ENCODE measurements around the gene CENPVL3.
"Not testable (repeated sequence)": the region's sequence is repeated elsewhere in the genome, so short reads cannot be mapped to it uniquely, and the experiment has no call there.

CENPVL3 gene

GRCh38 chrX:51618241-51619155 lies at the start of gene CENPVL3:
CENPVL3 (minus strand) TSS chrX:51618912; CDS start chrX:51618873, 39 bp downstream.
- DNase-seq: peak; percentile 29

- DNase-seq: no peak
Observed at GRCh38 chrX:51665981-51666380, 47.3 kb upstream of the CENPVL3 start.

GRCh38 chrX:51643377-51643776 lies 24.7 kb upstream of the CENPVL3 start:
- no peak for DNase-seq

- DNase-seq: peak; percentile 73
Observed at GRCh38 chrX:51641421-51642021, 22.8 kb upstream of the CENPVL3 start.

GRCh38 chrX:51636511-51636910 lies 17.8 kb upstream of the CENPVL3 start:
- DNase-seq: not testable (repeated sequence)

- DNase-seq: peak; percentile 40
Observed at GRCh38 chrX:51614353-51615012, 4.2 kb downstream of the CENPVL3 start.

- DNase-seq: no peak
Observed at GRCh38 chrX:51608766-51609165, 9.9 kb downstream of the CENPVL3 start.

GRCh38 chrX:51608126-51608525 lies 10.6 kb downstream of the CENPVL3 start:
- DNase-seq: no peak

GRCh38 chrX:51606446-51606845 lies 12.3 kb downstream of the CENPVL3 start:
- no peak for DNase-seq

GRCh38 chrX:51598899-51599298 lies 19.8 kb downstream of the CENPVL3 start:
- DNase-seq: no peak

- DNase-seq: no peak
Observed at GRCh38 chrX:51571874-51572273, 46.8 kb downstream of the CENPVL3 start.

- DNase-seq: no peak
Observed at GRCh38 chrX:51569561-51569960, 49.2 kb downstream of the CENPVL3 start.

GRCh38 chrX:51568586-51568985 lies 50.1 kb downstream of the CENPVL3 start:
- no peak for DNase-seq
